ENCODE measurements around the gene HNRNPL. TPM values are rescaled to one million over a fixed set of nuclear protein-coding genes. Genes with fewer than 3 reads are reported as not detected.

Gene HNRNPL
- total RNA-seq: 503 TPM
- polyA plus RNA-seq: 10 to 100 TPM; 66.3 to 93.6 (median 85.5) TPM

GRCh38 chr19:38849860-38850435 is at the start of gene HNRNPL:
TSS of gene HNRNPL (minus strand) at chr19:38849986. CDS start at chr19:38849966, 20 bp downstream.
- H3K4me1 Mint-ChIP-seq: peaks cover 0 to 63% (median 35%) of the 10 kb centered on the region in 4 donors
- peak within 1 kb of the TSS; percentile 99 to 100 (median 99) for H3K27ac Mint-ChIP-seq
- Histone ChIP-seq H3K4me1 (ENCODE audit: control insufficient read depth, insufficient read depth, low read length, poor library complexity, severe bottlenecking) (peaks cover 65% of the 10 kb centered on the region), H3K27me3 (ENCODE audit: control insufficient read depth, insufficient read depth, low read length) (no peaks in the 10 kb centered on the region), H3K4me3 (ENCODE audit: low read depth, low read length) (peak within 1 kb of the TSS; percentile 94), H3K27ac (ENCODE audit: insufficient read depth, low read length, poor library complexity, severe bottlenecking) (peak within 1 kb of the TSS; percentile 99), H3K9me3 (ENCODE audit: control insufficient read depth in 2 of 2, low read length in 2 of 2) (no peaks in the 10 kb centered on the region), H3K36me3 (ENCODE audit: control insufficient read depth, insufficient read depth, low read length) (peaks cover 30% of the 10 kb centered on the region)
- peak; percentile 68 to 71 for ATAC-seq (ENCODE audit: low read depth in 2 of 2)
- DNase-seq: peak in 2 of 3 donors; percentile 98 to 100
- H3K9me3 Mint-ChIP-seq: no peaks in the 10 kb centered on the region
- peaks cover 30% of the 10 kb centered on the region for H3K36me3 Mint-ChIP-seq
- H3K4me3 Mint-ChIP-seq: peak within 1 kb of the TSS; percentile 84 to 98 (median 96)
- H3K27me3 Mint-ChIP-seq: peaks cover 10% of the 10 kb centered on the region

- Mint-ChIP-seq H3K4me1 (peaks cover 6 to 59% (median 29%) of the 10 kb centered on the region in 4 donors), H3K27ac (peak overlapping the region; percentile 93 to 99 (median 97)), H3K27me3 (no peaks in the 10 kb centered on the region), H3K36me3 (peaks cover 3% of the 10 kb centered on the region), H3K9me3 (peaks cover 0 to 1% (median 0%) of the 10 kb centered on the region in 7 donors), H3K4me3 (peak overlapping the region; percentile 91 to 99 (median 95))
- H3K27me3 ChIP-seq (ENCODE audit: control insufficient read depth, insufficient read depth, low read length): no peaks in the 10 kb centered on the region
- peaks cover 32% of the 10 kb centered on the region for H3K4me1 ChIP-seq (ENCODE audit: control insufficient read depth, insufficient read depth, low read length, poor library complexity, severe bottlenecking)
- H3K4me3 ChIP-seq (ENCODE audit: low read depth, low read length): peak overlapping the region; percentile 90
- H3K36me3 ChIP-seq (ENCODE audit: control insufficient read depth, insufficient read depth, low read length): peaks cover 2% of the 10 kb centered on the region
- no peaks in the 10 kb centered on the region for H3K9me3 ChIP-seq (ENCODE audit: control insufficient read depth in 2 of 2, low read length in 2 of 2)
- DNase-seq: no peak
- H3K27ac ChIP-seq (ENCODE audit: insufficient read depth, low read length, poor library complexity, severe bottlenecking): peak overlapping the region; percentile 99
- peak in 1 of 2 donors; percentile 0 for ATAC-seq (ENCODE audit: low read depth in 2 of 2)
These were observed 49.1 kb upstream of the HNRNPL start for GRCh38 chr19:38898788-38899446.

- H3K27ac ChIP-seq (ENCODE audit: insufficient read depth, low read length, poor library complexity, severe bottlenecking): no peak overlapping the region
- Mint-ChIP-seq H3K36me3 (peaks cover 5% of the 10 kb centered on the region), H3K27me3 (no peaks in the 10 kb centered on the region), H3K4me3 (no peak overlapping the region), H3K9me3 (no peaks in the 10 kb centered on the region), H3K4me1 (peaks cover 0 to 33% (median 15%) of the 10 kb centered on the region in 4 donors), H3K27ac (peak overlapping the region in 1 of 3 donors; percentile 65)
- H3K4me1 ChIP-seq (ENCODE audit: control insufficient read depth, insufficient read depth, low read length, poor library complexity, severe bottlenecking): peaks cover 15% of the 10 kb centered on the region
- ATAC-seq (ENCODE audit: low read depth in 2 of 2) (no peak), DNase-seq (no peak)
- no peak overlapping the region for H3K4me3 ChIP-seq (ENCODE audit: low read depth, low read length)
- H3K27me3 ChIP-seq (ENCODE audit: control insufficient read depth, insufficient read depth, low read length): no peaks in the 10 kb centered on the region
- no peaks in the 10 kb centered on the region for H3K9me3 ChIP-seq (ENCODE audit: control insufficient read depth in 2 of 2, low read length in 2 of 2)
- peaks cover 14% of the 10 kb centered on the region for H3K36me3 ChIP-seq (ENCODE audit: control insufficient read depth, insufficient read depth, low read length)
These were observed 45.2 kb upstream of the HNRNPL start for GRCh38 chr19:38894968-38895367.

GRCh38 chr19:38893341-38893771 is 43.6 kb upstream of the HNRNPL start:
- no peaks in the 10 kb centered on the region for H3K9me3 Mint-ChIP-seq
- H3K4me3 Mint-ChIP-seq: no peak overlapping the region
- H3K27ac ChIP-seq (ENCODE audit: insufficient read depth, low read length, poor library complexity, severe bottlenecking): no peak overlapping the region
- H3K4me1 Mint-ChIP-seq: peaks cover 0 to 21% (median 7%) of the 10 kb centered on the region in 4 donors
- peaks cover 29% of the 10 kb centered on the region for H3K36me3 ChIP-seq (ENCODE audit: control insufficient read depth, insufficient read depth, low read length)
- ATAC-seq (ENCODE audit: low read depth in 2 of 2) (no peak), DNase-seq (no peak)
- no peaks in the 10 kb centered on the region for H3K27me3 Mint-ChIP-seq
- no peaks in the 10 kb centered on the region for H3K27me3 ChIP-seq (ENCODE audit: control insufficient read depth, insufficient read depth, low read length)
- H3K36me3 Mint-ChIP-seq: peaks cover 5% of the 10 kb centered on the region
- no peaks in the 10 kb centered on the region for H3K9me3 ChIP-seq (ENCODE audit: control insufficient read depth in 2 of 2, low read length in 2 of 2)
- no peak overlapping the region for H3K4me3 ChIP-seq (ENCODE audit: low read depth, low read length)
- H3K27ac Mint-ChIP-seq: no peak overlapping the region
- H3K4me1 ChIP-seq (ENCODE audit: control insufficient read depth, insufficient read depth, low read length, poor library complexity, severe bottlenecking): peaks cover 6% of the 10 kb centered on the region

GRCh38 chr19:38892841-38893240 is 43.1 kb upstream of the HNRNPL start:
- Mint-ChIP-seq H3K9me3 (no peaks in the 10 kb centered on the region), H3K27ac (peak overlapping the region in 1 of 3 donors; percentile 48), H3K36me3 (peaks cover 5% of the 10 kb centered on the region), H3K4me3 (peak overlapping the region in 1 of 4 donors; percentile 30), H3K27me3 (no peaks in the 10 kb centered on the region), H3K4me1 (peaks cover 0 to 21% (median 5%) of the 10 kb centered on the region in 4 donors)
- no peak for DNase-seq
- H3K27me3 ChIP-seq (ENCODE audit: control insufficient read depth, insufficient read depth, low read length): no peaks in the 10 kb centered on the region
- H3K36me3 ChIP-seq (ENCODE audit: control insufficient read depth, insufficient read depth, low read length): peaks cover 31% of the 10 kb centered on the region
- H3K4me1 ChIP-seq (ENCODE audit: control insufficient read depth, insufficient read depth, low read length, poor library complexity, severe bottlenecking): peaks cover 3% of the 10 kb centered on the region
- H3K4me3 ChIP-seq (ENCODE audit: low read depth, low read length): no peak overlapping the region
- no peak for ATAC-seq (ENCODE audit: low read depth in 2 of 2)
- no peaks in the 10 kb centered on the region for H3K9me3 ChIP-seq (ENCODE audit: control insufficient read depth in 2 of 2, low read length in 2 of 2)
- no peak overlapping the region for H3K27ac ChIP-seq (ENCODE audit: insufficient read depth, low read length, poor library complexity, severe bottlenecking)

- H3K36me3 ChIP-seq (ENCODE audit: control insufficient read depth, insufficient read depth, low read length): peaks cover 31% of the 10 kb centered on the region
- H3K27ac ChIP-seq (ENCODE audit: insufficient read depth, low read length, poor library complexity, severe bottlenecking): no peak overlapping the region
- no peak overlapping the region for H3K4me3 ChIP-seq (ENCODE audit: low read depth, low read length)
- Mint-ChIP-seq H3K9me3 (no peaks in the 10 kb centered on the region), H3K27me3 (no peaks in the 10 kb centered on the region), H3K36me3 (peaks cover 5% of the 10 kb centered on the region), H3K4me1 (peaks cover 0 to 17% (median 4%) of the 10 kb centered on the region in 4 donors), H3K4me3 (no peak overlapping the region), H3K27ac (no peak overlapping the region)
- DNase-seq (no peak), ATAC-seq (ENCODE audit: low read depth in 2 of 2) (no peak)
- H3K4me1 ChIP-seq (ENCODE audit: control insufficient read depth, insufficient read depth, low read length, poor library complexity, severe bottlenecking): peaks cover 3% of the 10 kb centered on the region
- H3K9me3 ChIP-seq (ENCODE audit: control insufficient read depth in 2 of 2, low read length in 2 of 2): no peaks in the 10 kb centered on the region
- no peaks in the 10 kb centered on the region for H3K27me3 ChIP-seq (ENCODE audit: control insufficient read depth, insufficient read depth, low read length)
These were observed 42.0 kb upstream of the HNRNPL start for GRCh38 chr19:38891771-38892170.

- DNase-seq (no peak), ATAC-seq (ENCODE audit: low read depth in 2 of 2) (no peak)
- H3K4me1 Mint-ChIP-seq: peaks cover 0 to 14% (median 4%) of the 10 kb centered on the region in 4 donors
- Histone ChIP-seq H3K9me3 (ENCODE audit: control insufficient read depth in 2 of 2, low read length in 2 of 2) (no peaks in the 10 kb centered on the region), H3K36me3 (ENCODE audit: control insufficient read depth, insufficient read depth, low read length) (peaks cover 31% of the 10 kb centered on the region), H3K27ac (ENCODE audit: insufficient read depth, low read length, poor library complexity, severe bottlenecking) (no peak overlapping the region), H3K27me3 (ENCODE audit: control insufficient read depth, insufficient read depth, low read length) (no peaks in the 10 kb centered on the region), H3K4me1 (ENCODE audit: control insufficient read depth, insufficient read depth, low read length, poor library complexity, severe bottlenecking) (peaks cover 3% of the 10 kb centered on the region), H3K4me3 (ENCODE audit: low read depth, low read length) (no peak overlapping the region)
- no peaks in the 10 kb centered on the region for H3K27me3 Mint-ChIP-seq
- H3K4me3 Mint-ChIP-seq: no peak overlapping the region
- H3K9me3 Mint-ChIP-seq: no peaks in the 10 kb centered on the region
- no peak overlapping the region for H3K27ac Mint-ChIP-seq
- peaks cover 5% of the 10 kb centered on the region for H3K36me3 Mint-ChIP-seq
These were observed 40.9 kb upstream of the HNRNPL start for GRCh38 chr19:38890686-38891085.

Data from CD4-positive, CD25-positive, alpha-beta regulatory T cell (primary cell).